Fibroblast of skin of scalp (primary cell): ENCODE results near the gene KRT13.

Source experiments
- DNase-seq: peaks from one replicate; pipeline ENCODE4 v3.0.0-alpha.2; 2013

KRT13 gene

GRCh38 chr17:41464173-41464572 is 41.2 kb downstream of the KRT13 start:
- DNase-seq, result no peak

- no peak for DNase-seq
These were observed 41.7 kb downstream of the KRT13 start for GRCh38 chr17:41463746-41464145.

- no peak for DNase-seq
These were observed 42.7 kb downstream of the KRT13 start for GRCh38 chr17:41462705-41463104.

GRCh38 chr17:41457676-41458075 is 47.7 kb downstream of the KRT13 start:
- no peak for DNase-seq

GRCh38 chr17:41456204-41456603 is 49.2 kb downstream of the KRT13 start:
- peak; percentile 34 for DNase-seq

GRCh38 chr17:41455236-41455635 is 50.2 kb downstream of the KRT13 start:
- no peak for DNase-seq

GRCh38 chr17:41453066-41453465 is 52.3 kb downstream of the KRT13 start:
- no peak for DNase-seq

GRCh38 chr17:41452281-41452680 is 53.1 kb downstream of the KRT13 start:
- no peak for DNase-seq

- DNase-seq, result peak; percentile 60
These were observed 54.2 kb downstream of the KRT13 start for GRCh38 chr17:41451154-41451728.
